Astrocyte (in vitro differentiated cells and primary cell): ENCODE measurements around the gene GALNS. TPM values are rescaled to one million over a fixed set of nuclear protein-coding genes. Genes with fewer than 3 reads are reported as not detected.

ENCODE experiments used
- DNase-seq: peaks from one replicate; pipeline ENCODE4 v3.0.0-alpha.2; 2010; ENCODE audit warnings: low read depth
- FAIRE-seq: peaks from 2 replicates; lab custom pipeline; 2011; peaks lifted over from hg19 to GRCh38; lab: Jason Lieb, UNC
- H2AFZ ChIP-seq: 2 replicates; pipeline ENCODE4 v1.6.0; 2012; ENCODE audit warnings: low read depth, low read length, inconsistent platforms
- H3K27ac ChIP-seq: 2 replicates; pipeline ENCODE4 v1.5.1; 2011; ENCODE audit warnings: low read depth, low read length, inconsistent platforms
- H3K27me3 ChIP-seq: 2 replicates; pipeline ENCODE4 v1.6.0; 2011; ENCODE audit warnings: low read length, inconsistent platforms; ENCODE audit not compliant: insufficient read depth
- H3K36me3 ChIP-seq: 2 replicates; pipeline ENCODE4 v1.5.1; 2011; ENCODE audit warnings: low read length, inconsistent platforms; ENCODE audit not compliant: insufficient read depth
- H3K4me1 ChIP-seq: 2 replicates; pipeline ENCODE4 v1.5.1; 2011; ENCODE audit warnings: low read length, inconsistent platforms; ENCODE audit not compliant: insufficient read depth
- H3K4me2 ChIP-seq: 2 replicates; pipeline ENCODE4 v1.6.0; 2012; ENCODE audit warnings: low read length, inconsistent platforms
- H3K4me3 ChIP-seq: 2 replicates; pipeline ENCODE4 v1.5.1; 2011; ENCODE audit warnings: low read depth, mild to moderate bottlenecking, low read length, inconsistent platforms; ENCODE audit not compliant: insufficient read depth
- H3K79me2 ChIP-seq: 2 replicates; pipeline ENCODE4 v1.6.0; 2012; ENCODE audit warnings: mild to moderate bottlenecking, low read length, inconsistent platforms; ENCODE audit not compliant: insufficient read depth
- H3K9ac ChIP-seq: 2 replicates; pipeline ENCODE4 v1.6.0; 2012; ENCODE audit warnings: mild to moderate bottlenecking, low read length, inconsistent platforms
- H3K9me3 ChIP-seq: 2 replicates; pipeline ENCODE4 v1.5.1; 2012; ENCODE audit warnings: low read depth, mild to moderate bottlenecking, low read length, inconsistent platforms; ENCODE audit not compliant: insufficient read depth
- H4K20me1 ChIP-seq: 2 replicates; pipeline ENCODE4 v1.6.0; 2012; ENCODE audit warnings: low read length, inconsistent platforms; ENCODE audit not compliant: insufficient read depth
- H3K27ac Mint-ChIP-seq: one replicate; pipeline ENCODE4 v1.8.0; 2021; ENCODE audit warnings: mild to moderate bottlenecking, mixed read lengths; ENCODE audit not compliant: unreplicated experiment
- H3K27me3 Mint-ChIP-seq: one replicate; pipeline ENCODE4 v1.8.0; 2021; ENCODE audit warnings: low read depth, mixed read lengths; ENCODE audit not compliant: unreplicated experiment
- H3K36me3 Mint-ChIP-seq: one replicate; pipeline ENCODE4 v1.8.0; 2021; ENCODE audit warnings: low read depth, mixed read lengths; ENCODE audit not compliant: unreplicated experiment
- H3K4me1 Mint-ChIP-seq: one replicate; pipeline ENCODE4 v1.8.0; 2021; ENCODE audit warnings: low read depth, mixed read lengths; ENCODE audit not compliant: unreplicated experiment
- H3K4me3 Mint-ChIP-seq: one replicate; pipeline ENCODE4 v1.8.0; 2021; ENCODE audit warnings: mild to moderate bottlenecking, moderate library complexity, mixed read lengths; ENCODE audit not compliant: unreplicated experiment
- H3K9me3 Mint-ChIP-seq: one replicate; pipeline ENCODE4 v1.8.0; 2021; ENCODE audit warnings: mild to moderate bottlenecking, mixed read lengths; ENCODE audit not compliant: unreplicated experiment
- EZH2 ChIP-seq: IDR thresholded peaks from 2 replicates; pipeline ENCODE4 v1.6.1; 2012; ENCODE audit warnings: mild to moderate bottlenecking, low read length, inconsistent platforms; ENCODE audit not compliant: insufficient read depth
- total RNA-seq: library from RNA; stranded (reverse); gene quantifications from 2 replicates; pipeline ENCODE4 v1.2.1, GENCODE V29; 2021
- TF ChIP-seq, protein P1 (sequence below): IDR thresholded peaks from 2 replicates; pipeline ENCODE4 v1.5.1; 2011; ENCODE audit warnings: low read depth, mild to moderate bottlenecking, inconsistent platforms, low read length, moderate library complexity; ENCODE audit not compliant: insufficient read depth

Gene GALNS
- total RNA-seq, 1 donor from 2014 or later = 31.7 TPM

DNA sequence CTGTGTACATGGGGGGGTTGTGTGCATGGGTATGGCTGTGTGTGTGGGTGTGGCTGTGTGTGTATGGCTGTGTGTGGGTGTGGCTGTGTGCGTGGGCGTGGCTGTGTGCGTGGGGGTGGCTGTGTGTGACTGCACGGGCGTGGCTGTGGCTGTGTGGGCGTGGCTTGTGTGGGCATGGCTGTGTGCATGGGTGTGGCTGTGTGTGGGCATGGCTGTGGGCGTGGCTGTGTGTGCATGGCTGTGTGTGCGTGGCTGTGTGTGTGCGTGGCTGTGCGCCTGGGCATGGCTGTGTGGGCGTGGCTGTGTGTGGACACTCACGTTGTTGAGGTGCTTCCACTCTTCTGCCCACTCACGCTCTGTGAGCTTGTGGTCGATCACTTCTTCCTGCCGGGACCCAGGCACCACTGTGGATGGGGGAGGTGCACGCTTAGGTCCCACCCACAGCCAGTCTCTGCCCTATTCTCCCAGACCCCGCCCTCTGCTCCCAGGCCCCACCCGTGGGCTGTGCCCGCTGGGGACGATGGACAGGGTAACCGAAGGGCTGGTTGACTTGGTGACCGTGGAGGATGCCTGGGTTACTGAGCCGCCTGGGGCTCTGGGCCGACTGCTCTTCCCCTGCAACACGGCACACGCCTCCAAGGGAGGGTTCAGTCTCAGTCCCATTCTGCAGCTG lies 25.7 kb upstream of the GALNS start:
- no peak for DNase-seq
- Histone ChIP-seq H4K20me1 (no peaks in the 10 kb centered on the region), H3K4me3 (no peak overlapping the region), H3K4me2 (no peak overlapping the region), H3K27me3 (peaks cover 7% of the 10 kb centered on the region), H2AFZ (no peak overlapping the region), H3K27ac (no peak overlapping the region), H3K36me3 (no peaks in the 10 kb centered on the region), H3K9ac (no peak overlapping the region), H3K79me2 (no peaks in the 10 kb centered on the region), H3K4me1 (no peaks in the 10 kb centered on the region), H3K9me3 (no peaks in the 10 kb centered on the region)
- Mint-ChIP-seq H3K4me3 (no peak overlapping the region), H3K9me3 (no peaks in the 10 kb centered on the region), H3K27ac (no peak overlapping the region), H3K36me3 (no peaks in the 10 kb centered on the region), H3K27me3 (peaks cover 15% of the 10 kb centered on the region), H3K4me1 (no peaks in the 10 kb centered on the region)
- no peak for FAIRE-seq
- no peak for TF ChIP-seq EZH2
- TF ChIP-seq, protein P1, sequence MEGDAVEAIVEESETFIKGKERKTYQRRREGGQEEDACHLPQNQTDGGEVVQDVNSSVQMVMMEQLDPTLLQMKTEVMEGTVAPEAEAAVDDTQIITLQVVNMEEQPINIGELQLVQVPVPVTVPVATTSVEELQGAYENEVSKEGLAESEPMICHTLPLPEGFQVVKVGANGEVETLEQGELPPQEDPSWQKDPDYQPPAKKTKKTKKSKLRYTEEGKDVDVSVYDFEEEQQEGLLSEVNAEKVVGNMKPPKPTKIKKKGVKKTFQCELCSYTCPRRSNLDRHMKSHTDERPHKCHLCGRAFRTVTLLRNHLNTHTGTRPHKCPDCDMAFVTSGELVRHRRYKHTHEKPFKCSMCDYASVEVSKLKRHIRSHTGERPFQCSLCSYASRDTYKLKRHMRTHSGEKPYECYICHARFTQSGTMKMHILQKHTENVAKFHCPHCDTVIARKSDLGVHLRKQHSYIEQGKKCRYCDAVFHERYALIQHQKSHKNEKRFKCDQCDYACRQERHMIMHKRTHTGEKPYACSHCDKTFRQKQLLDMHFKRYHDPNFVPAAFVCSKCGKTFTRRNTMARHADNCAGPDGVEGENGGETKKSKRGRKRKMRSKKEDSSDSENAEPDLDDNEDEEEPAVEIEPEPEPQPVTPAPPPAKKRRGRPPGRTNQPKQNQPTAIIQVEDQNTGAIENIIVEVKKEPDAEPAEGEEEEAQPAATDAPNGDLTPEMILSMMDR = no peak

DNA sequence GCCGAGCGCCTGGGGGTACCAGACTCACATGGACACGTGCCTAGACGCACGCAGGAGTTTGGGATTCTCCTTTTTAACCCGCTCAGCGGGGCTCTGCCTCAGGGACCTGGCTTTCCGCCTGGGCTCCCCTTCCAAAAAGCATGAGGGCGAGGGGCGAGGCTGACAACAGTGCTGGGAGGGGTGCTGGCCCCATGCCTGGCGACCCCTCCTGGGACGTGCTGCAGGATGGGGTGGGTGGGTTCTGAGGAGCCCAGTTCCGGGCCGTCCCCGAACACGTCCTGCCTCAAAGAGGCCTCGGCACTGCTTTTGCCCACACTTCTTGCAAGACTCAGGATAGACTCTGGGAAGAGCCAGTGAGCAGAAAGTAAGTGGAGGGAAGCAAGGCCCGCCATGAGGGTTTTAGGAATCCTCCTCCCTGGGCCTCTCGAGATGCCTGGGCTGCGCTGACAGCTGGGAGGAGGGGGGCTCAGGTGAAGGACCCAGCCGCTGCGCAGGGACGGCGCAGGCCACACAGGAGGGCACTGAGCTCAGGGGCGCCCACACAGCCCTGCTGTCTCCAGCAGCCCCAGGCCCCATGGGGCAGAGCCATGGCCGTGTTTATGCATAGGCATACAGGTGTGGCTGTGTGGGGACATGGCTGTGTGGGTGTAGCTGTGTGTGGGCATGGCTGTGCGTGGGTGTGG lies 25.1 kb upstream of the GALNS start:
- DNase-seq = no peak

More for the DNA sequence above, 25.1 kb upstream of the GALNS start:
- Histone ChIP-seq H3K4me2 (no peak overlapping the region), H2AFZ (no peak overlapping the region), H3K9ac (no peak overlapping the region), H3K4me1 (no peaks in the 10 kb centered on the region), H3K27ac (no peak overlapping the region), H4K20me1 (no peaks in the 10 kb centered on the region), H3K36me3 (no peaks in the 10 kb centered on the region), H3K9me3 (no peaks in the 10 kb centered on the region), H3K27me3 (peaks cover 7% of the 10 kb centered on the region), H3K4me3 (no peak overlapping the region), H3K79me2 (no peaks in the 10 kb centered on the region)
- H3K9me3 Mint-ChIP-seq = no peaks in the 10 kb centered on the region
- no peaks in the 10 kb centered on the region for H3K36me3 Mint-ChIP-seq
- no peak overlapping the region for H3K27ac Mint-ChIP-seq
- TF ChIP-seq, protein P1 = no peak
- no peak for TF ChIP-seq EZH2
- no peaks in the 10 kb centered on the region for H3K4me1 Mint-ChIP-seq
- FAIRE-seq = no peak
- H3K27me3 Mint-ChIP-seq = peaks cover 17% of the 10 kb centered on the region
- H3K4me3 Mint-ChIP-seq = no peak overlapping the region
